K562 (cell line): ENCODE data around the gene MAN2A1. TPM values are rescaled to one million over a fixed set of nuclear protein-coding genes. Genes with fewer than 3 reads are reported as not detected.

Source experiments
- ARNT ChIP-seq, 2 experiments: fragments of 450-650 bp; IDR thresholded peaks; 2 replicates each; pipeline ENCODE4 v1.6.1; 2016; ENCODE audit warnings: mild to moderate bottlenecking in 1 of 2
- ATF3 ChIP-seq, 2 experiments: fragments of 450-650 bp in 1 of 2; sonication (generic) in 1 of 2; formaldehyde crosslinking in 1 of 2; IDR thresholded peaks in 1 of 2; conservative IDR thresholded peaks in 1 of 2; 2 replicates each; pipeline versions ENCODE4 v1.6.1 to v1.8.1; 2016 to 2023; ENCODE audit warnings: mild to moderate bottlenecking in 2 of 2, moderate library complexity in 2 of 2, inconsistent platforms in 1 of 2, missing genetic modification reagents in 1 of 2
- CEBPG ChIP-seq, 3 experiments: fragments of 200-800 bp in 1 of 3; sonication (Bioruptor generic) in 1 of 3; sonication (generic) in 1 of 3; formaldehyde crosslinking in 1 of 3; IDR thresholded peaks in 2 of 3; conservative IDR thresholded peaks in 1 of 3; 2 replicates each; pipeline versions ENCODE4 v1.6.1 to v1.8.0; 2016 to 2022; ENCODE audit warnings: missing compliant biosample characterization in 2 of 3, missing genetic modification characterization in 2 of 3, mild to moderate bottlenecking in 1 of 3, missing genetic modification reagents in 1 of 3
- CREB3L1 ChIP-seq: fragments of 450-650 bp; IDR thresholded peaks from 2 replicates; pipeline ENCODE4 v1.6.1; 2014; ENCODE audit warnings: low read depth, mild to moderate bottlenecking, moderate library complexity, borderline replicate concordance
- EP300 ChIP-seq: IDR thresholded peaks from 2 replicates; pipeline ENCODE4 v1.6.1; 2012; ENCODE audit warnings: low read length, improper control_type of control experiment
- GATAD2B ChIP-seq: fragments of 450-650 bp; IDR thresholded peaks from 2 replicates; pipeline ENCODE4 v1.6.1; 2017; ENCODE audit warnings: mild to moderate bottlenecking, borderline replicate concordance
- HES1 ChIP-seq: fragments of 450-650 bp; IDR thresholded peaks from 2 replicates; pipeline ENCODE4 v1.6.1; 2016; ENCODE audit warnings: low read depth, mild to moderate bottlenecking, moderate library complexity
- HMGXB4 ChIP-seq: sonication (generic); formaldehyde crosslinking; IDR thresholded peaks from 2 replicates; pipeline ENCODE4 v1.8.1; 2023; ENCODE audit warnings: mild to moderate bottlenecking, missing genetic modification reagents
- NCOR1 ChIP-seq: fragments of 450-650 bp; IDR thresholded peaks from 2 replicates; pipeline ENCODE4 v1.6.1; 2016; ENCODE audit warnings: mild to moderate bottlenecking, moderate library complexity
- NR2C2 ChIP-seq, 2 experiments: fragments of 200-800 bp in 1 of 2; sonication (Bioruptor generic) in 1 of 2; sonication (generic) in 1 of 2; formaldehyde crosslinking in 1 of 2; IDR thresholded peaks; 2 replicates each; pipeline versions ENCODE4 v1.6.1 to v1.8.0; 2016 to 2022; ENCODE audit warnings: mild to moderate bottlenecking in 1 of 2, missing compliant biosample characterization in 1 of 2, missing genetic modification characterization in 1 of 2, missing genetic modification reagents in 1 of 2
- POLR2AphosphoS5 ChIP-seq: IDR thresholded peaks from 2 replicates; pipeline ENCODE4 v1.6.1; 2011; ENCODE audit warnings: mild to moderate bottlenecking, low read depth, low read length, moderate library complexity; ENCODE audit not compliant: control insufficient read depth, insufficient read depth
- RAD51 ChIP-seq: fragments of 450-650 bp; IDR thresholded peaks from 2 replicates; pipeline ENCODE4 v1.7.1; 2016; ENCODE audit warnings: low read depth, mild to moderate bottlenecking, borderline replicate concordance
- SMARCE1 ChIP-seq: fragments of 450-650 bp; IDR thresholded peaks from 2 replicates; pipeline ENCODE4 v1.7.1; 2016; ENCODE audit warnings: mild to moderate bottlenecking
- SMC3 ChIP-seq: conservative IDR thresholded peaks from 2 replicates; pipeline ENCODE4 v1.6.1; 2011; ENCODE audit warnings: low read depth, low read length, improper control_type of control experiment; ENCODE audit not compliant: insufficient read depth
- SOX6 ChIP-seq: fragments of 450-650 bp; IDR thresholded peaks from 2 replicates; pipeline ENCODE4 v1.6.1; 2014; ENCODE audit warnings: mild to moderate bottlenecking
- SRF ChIP-seq, 2 experiments: fragments of 250-450, 450-650 bp in 1 of 2; sonication (Bioruptor Pico) in 1 of 2; sonication (generic) in 1 of 2; formaldehyde crosslinking; IDR thresholded peaks; 2 replicates each; pipeline versions ENCODE4 v1.5.0 to v1.5.1; 2020 to 2022; ENCODE audit warnings: mild to moderate bottlenecking in 1 of 2, missing genetic modification reagents in 1 of 2
- TAF9B ChIP-seq: fragments of 450-650 bp; IDR thresholded peaks from 2 replicates; pipeline ENCODE4 v1.6.1; 2018; ENCODE audit warnings: mild to moderate bottlenecking; ENCODE audit not compliant: partially characterized antibody
- polyA plus RNA-seq, 8 experiments: library from polyadenylated mRNA; depleted of rRNA in 4 of 8; stranded (reverse) in 5 of 8; unstranded in 3 of 8; fragments of >200 nt; fragmentation: Nextera tagmentation in 2 of 8; fragmentation: Illumina TruSeq in 1 of 8; extraction: Ambion mirVana in 2 of 8; extraction: Trizol in 1 of 8; gene quantifications; 2 replicates each; pipeline versions ENCODE4 v1.2.1 to v1.2.3, GENCODE V29; 2011 to 2014; ENCODE audit warnings: inconsistent platforms in 1 of 8, missing spikeins in 1 of 8
- total RNA-seq, 7 experiments: library from RNA; depleted of rRNA in 6 of 7; stranded (reverse); fragments of >200 nt in 6 of 7; fragmentation: Illumina TruSeq in 2 of 7; extraction: Trizol in 2 of 7; gene quantifications; 2 replicates each; pipeline versions ENCODE4 v1.2.1 to v1.2.3, GENCODE V29; 2011 to 2021; ENCODE audit warnings: low replicate concordance in 1 of 7

Gene MAN2A1
- total and polyA plus RNA-seq, 9 of the 15 experiments (the other 6 are each of a cell fraction or from before 2014, with no cell fraction given), result 5.2 to 32.0 (median 19.8) TPM

GRCh38 chr5:109703829-109704228 is 14.1 kb downstream of the MAN2A1 start (continued):
- TF ChIP-seq CREB3L1, result 0 out of 2 replicates have a peak, but pooled peaks have one; percentile 24
- TF ChIP-seq POLR2AphosphoS5, result peak; percentile 88
- TF ChIP-seq SMARCE1, result peak; percentile 81
- peak; percentile 81 for TF ChIP-seq SOX6
- no peak for TF ChIP-seq SMC3
- no peak for TF ChIP-seq NR2C2 (CRISPR knock-in tag; IDR thresholded peaks at IDR 0.05)
- 0 out of 2 replicates have a peak, but pooled peaks have one; percentile 13 for TF ChIP-seq NR2C2 (tag; IDR thresholded peaks at IDR 0.05)
- peak; percentile 26; the same call in 1 of the 2 replicates for TF ChIP-seq GATAD2B
- TF ChIP-seq TAF9B, result peak; percentile 65
- TF ChIP-seq EP300, result peak; percentile 92
- TF ChIP-seq HES1, result 0 out of 2 replicates have a peak, but pooled peaks have one; percentile 20
- TF ChIP-seq HMGXB4 (CRISPR knock-in tag), result no peak
- TF ChIP-seq CEBPG (CRISPR knock-in tag; IDR thresholded peaks at IDR 0.05), result no peak
- TF ChIP-seq CEBPG (tag; conservative IDR thresholded peaks at IDR 0.05 in 1 of 2, IDR thresholded peaks at IDR 0.05 in 1 of 2), result 0 out of 4 replicates have a peak, but pooled peaks of 1 of the 2 experiments have one; percentile 20
- TF ChIP-seq ATF3 (IDR thresholded peaks at IDR 0.05), result 0 out of 2 replicates have a peak, but pooled peaks have one; percentile 14
- no peak for TF ChIP-seq ATF3 (CRISPR knock-in tag; conservative IDR thresholded peaks at IDR 0.05)
- TF ChIP-seq ARNT (IDR thresholded peaks at IDR 0.05), result 0 out of 4 replicates have a peak, but pooled peaks have one; percentile 20 to 39
- peak; percentile 12; the same call in 1 of the 2 replicates for TF ChIP-seq RAD51
- peak in 1 of 2 experiments; percentile 29; a peak in 1 of 4 replicates for TF ChIP-seq SRF (CRISPR knock-in tag; IDR thresholded peaks at IDR 0.05)
- TF ChIP-seq NCOR1, result peak; percentile 91
